B cell (primary cell): ENCODE measurements around the gene DOCK3.

Experiments used
- EZH2 ChIP-seq: IDR thresholded peaks from 2 replicates; pipeline ENCODE4 v1.6.1; 2012; ENCODE audit warnings: borderline replicate concordance, low read depth, mild to moderate bottlenecking, moderate library complexity, low read length; ENCODE audit not compliant: insufficient read depth, poor library complexity, severe bottlenecking
- TF ChIP-seq, protein P1 (sequence below): fragments of 200-600 bp; IDR thresholded peaks from one replicate; pipeline ENCODE4 v1.8.0; 2022; ENCODE audit warnings: antibody characterized with exemption, mild to moderate bottlenecking

GRCh38 chr3:51333021-51333420, 658.3 kb downstream of the DOCK3 start:
- TF ChIP-seq, protein P1, sequence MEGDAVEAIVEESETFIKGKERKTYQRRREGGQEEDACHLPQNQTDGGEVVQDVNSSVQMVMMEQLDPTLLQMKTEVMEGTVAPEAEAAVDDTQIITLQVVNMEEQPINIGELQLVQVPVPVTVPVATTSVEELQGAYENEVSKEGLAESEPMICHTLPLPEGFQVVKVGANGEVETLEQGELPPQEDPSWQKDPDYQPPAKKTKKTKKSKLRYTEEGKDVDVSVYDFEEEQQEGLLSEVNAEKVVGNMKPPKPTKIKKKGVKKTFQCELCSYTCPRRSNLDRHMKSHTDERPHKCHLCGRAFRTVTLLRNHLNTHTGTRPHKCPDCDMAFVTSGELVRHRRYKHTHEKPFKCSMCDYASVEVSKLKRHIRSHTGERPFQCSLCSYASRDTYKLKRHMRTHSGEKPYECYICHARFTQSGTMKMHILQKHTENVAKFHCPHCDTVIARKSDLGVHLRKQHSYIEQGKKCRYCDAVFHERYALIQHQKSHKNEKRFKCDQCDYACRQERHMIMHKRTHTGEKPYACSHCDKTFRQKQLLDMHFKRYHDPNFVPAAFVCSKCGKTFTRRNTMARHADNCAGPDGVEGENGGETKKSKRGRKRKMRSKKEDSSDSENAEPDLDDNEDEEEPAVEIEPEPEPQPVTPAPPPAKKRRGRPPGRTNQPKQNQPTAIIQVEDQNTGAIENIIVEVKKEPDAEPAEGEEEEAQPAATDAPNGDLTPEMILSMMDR = no peak
- no peak for TF ChIP-seq EZH2
